ENCODE data around the gene CCL17. TPM values are rescaled to one million over a fixed set of nuclear protein-coding genes. Genes with fewer than 3 reads are reported as not detected.
"Not testable (repeated sequence)": the region's sequence is repeated elsewhere in the genome, so short reads cannot be mapped to it uniquely, and the experiment has no call there.

Gene CCL17
- total and polyA plus RNA-seq, 2 donors from 2014 or later, result 1.5 TPM; not detected in 1

- H3K9me3 ChIP-seq (ENCODE audit: control insufficient read depth in 2 of 3, insufficient read depth in 1 of 3, low read length in 3 of 3), result no peaks in the 10 kb centered on the region
- no peak overlapping the region for H3K9ac ChIP-seq (ENCODE audit: low read length in 3 of 3)
- intact Hi-C loops (cut with DNase I), result no loop called here
- DNase-seq (no peak), FAIRE-seq (no peak)
- H3K27me3 ChIP-seq (ENCODE audit: control insufficient read depth, insufficient read depth, low read length), result no peaks in the 10 kb centered on the region
- no peak overlapping the region for H3K4me3 ChIP-seq (ENCODE audit: low read length in 3 of 3)
- TF ChIP-seq CTCF (IDR thresholded peaks at IDR 0.05; ENCODE audit: borderline replicate concordance, extremely low read depth, insufficient read depth), result no peak
- H3K4me1 ChIP-seq (ENCODE audit: control insufficient read depth in 2 of 3, insufficient read depth in 2 of 3, low read depth in 1 of 3, low read length in 3 of 3), result no peaks in the 10 kb centered on the region
- no peak overlapping the region for H3K27ac ChIP-seq (ENCODE audit: low read depth in 2 of 2, low read length in 2 of 2)
- H3K36me3 ChIP-seq (ENCODE audit: control insufficient read depth in 2 of 3, insufficient read depth in 3 of 3, low read length in 3 of 3), result peaks cover 11 to 77% (median 47%) of the 10 kb centered on the region in 3 donors
Measured at GRCh38 chr16:57434003-57434402, 29.4 kb downstream of the CCL17 start.

GRCh38 chr16:57435838-57436237 is 31.3 kb downstream of the CCL17 start:
- Histone ChIP-seq H3K4me1 (ENCODE audit: control insufficient read depth in 2 of 3, insufficient read depth in 2 of 3, low read depth in 1 of 3, low read length in 3 of 3) (no peaks in the 10 kb centered on the region), H3K36me3 (ENCODE audit: control insufficient read depth in 2 of 3, insufficient read depth in 3 of 3, low read length in 3 of 3) (peaks cover 5 to 63% (median 37%) of the 10 kb centered on the region in 3 donors), H3K4me3 (ENCODE audit: low read length in 3 of 3) (no peak overlapping the region), H3K27me3 (ENCODE audit: control insufficient read depth, insufficient read depth, low read length) (no peaks in the 10 kb centered on the region), H3K9me3 (ENCODE audit: control insufficient read depth in 2 of 3, insufficient read depth in 1 of 3, low read length in 3 of 3) (peaks cover 0 to 2% (median 0%) of the 10 kb centered on the region in 3 donors), H3K9ac (ENCODE audit: low read length in 3 of 3) (no peak overlapping the region), H3K27ac (ENCODE audit: low read depth in 2 of 2, low read length in 2 of 2) (no peak overlapping the region)
- intact Hi-C loops (cut with DNase I), result no loop called here
- DNase-seq, result no peak
- FAIRE-seq, result no peak
- TF ChIP-seq CTCF (IDR thresholded peaks at IDR 0.05; ENCODE audit: borderline replicate concordance, extremely low read depth, insufficient read depth), result no peak

DNA sequence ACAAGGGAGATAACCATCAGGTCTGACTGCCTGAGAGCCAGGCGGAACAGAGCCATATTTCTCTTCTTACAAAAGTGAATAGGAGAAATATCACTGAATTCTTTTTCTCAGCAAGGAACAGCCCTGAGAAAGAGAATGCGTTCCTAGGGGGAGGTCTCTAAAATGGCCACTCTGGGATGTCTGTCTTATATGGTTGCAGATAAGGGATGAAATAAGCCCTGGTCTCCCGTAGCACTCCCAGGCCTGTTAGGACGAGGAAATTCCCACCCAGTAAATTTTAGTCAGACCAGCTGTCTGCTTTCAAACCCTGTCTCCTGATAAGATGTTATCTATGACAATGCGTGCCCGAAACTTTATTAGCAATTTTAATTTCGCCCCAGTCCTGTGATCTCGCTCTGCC is 35.4 kb downstream of the CCL17 start:
- H3K4me3 ChIP-seq (ENCODE audit: low read length in 3 of 3); H3K27me3 ChIP-seq (ENCODE audit: control insufficient read depth, insufficient read depth, low read length); H3K27ac ChIP-seq (ENCODE audit: low read depth in 2 of 2, low read length in 2 of 2); H3K9me3 ChIP-seq (ENCODE audit: control insufficient read depth in 2 of 3, insufficient read depth in 1 of 3, low read length in 3 of 3); intact Hi-C loops (cut with DNase I); H3K9ac ChIP-seq (ENCODE audit: low read length in 3 of 3); DNase-seq; H3K4me1 ChIP-seq (ENCODE audit: control insufficient read depth in 2 of 3, insufficient read depth in 2 of 3, low read depth in 1 of 3, low read length in 3 of 3); FAIRE-seq: not testable (repeated sequence)
- H3K36me3 ChIP-seq (ENCODE audit: control insufficient read depth in 2 of 3, insufficient read depth in 3 of 3, low read length in 3 of 3), result peaks cover 3 to 28% (median 7%) of the 10 kb centered on the region in 3 donors

DNA sequence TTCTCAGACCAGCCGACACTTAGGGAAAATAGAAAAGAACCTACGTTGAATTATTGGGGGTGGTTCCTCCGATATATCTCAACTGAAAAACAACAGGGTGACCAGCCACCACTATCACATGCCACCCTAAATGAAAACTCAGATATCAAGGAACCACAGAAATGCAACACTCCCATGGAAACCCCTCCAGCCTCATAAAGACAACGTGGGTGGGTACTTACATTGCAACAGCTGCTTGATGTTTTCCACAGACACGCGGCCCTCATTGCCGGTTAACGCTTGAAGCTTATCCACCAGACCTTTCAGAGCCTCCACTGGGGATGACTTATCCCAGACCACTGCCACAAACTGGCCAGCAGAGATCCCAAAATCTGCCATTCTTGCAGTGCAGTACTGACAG is 36.0 kb downstream of the CCL17 start:
- peaks cover 3 to 23% (median 7%) of the 10 kb centered on the region in 3 donors for H3K36me3 ChIP-seq (ENCODE audit: control insufficient read depth in 2 of 3, insufficient read depth in 3 of 3, low read length in 3 of 3)
- H3K27ac ChIP-seq (ENCODE audit: low read depth in 2 of 2, low read length in 2 of 2); H3K9me3 ChIP-seq (ENCODE audit: control insufficient read depth in 2 of 3, insufficient read depth in 1 of 3, low read length in 3 of 3); FAIRE-seq; H3K27me3 ChIP-seq (ENCODE audit: control insufficient read depth, insufficient read depth, low read length); intact Hi-C loops (cut with DNase I); DNase-seq; H3K4me1 ChIP-seq (ENCODE audit: control insufficient read depth in 2 of 3, insufficient read depth in 2 of 3, low read depth in 1 of 3, low read length in 3 of 3); H3K9ac ChIP-seq (ENCODE audit: low read length in 3 of 3); H3K4me3 ChIP-seq (ENCODE audit: low read length in 3 of 3): not testable (repeated sequence)

All from kidney (tissue), 14 donors.